MM.1S (cell line): ENCODE measurements around the gene NF2.

Experiments
- DNase-seq: peaks from one replicate; pipeline ENCODE4 v3.0.0-alpha.2; 2015
- H2AFZ ChIP-seq: fragments of 300-600 bp; sonication (generic); 2 replicates; pipeline ENCODE4 v1.6.0; 2016; ENCODE audit warnings: antibody characterized with exemption, low read length
- H3F3A ChIP-seq: fragments of 300-600 bp; sonication (generic); 2 replicates; pipeline ENCODE4 v1.6.1; 2016; ENCODE audit warnings: mild to moderate bottlenecking, antibody characterized with exemption, low read length, moderate library complexity, mixed read lengths; ENCODE audit not compliant: insufficient read depth
- H3K27ac ChIP-seq: fragments of 300-600 bp; sonication (generic); 2 replicates; pipeline ENCODE4 v1.5.1; 2016; ENCODE audit warnings: mild to moderate bottlenecking, low read length
- H3K27me3 ChIP-seq: fragments of 300-600 bp; sonication (generic); replicated peaks from 2 replicates; pipeline ENCODE4 v1.6.0; 2016; ENCODE audit warnings: low read length; ENCODE audit not compliant: insufficient read depth
- H3K36me3 ChIP-seq: fragments of 300-600 bp; sonication (generic); replicated peaks from 2 replicates; pipeline ENCODE4 v1.6.1; 2016; ENCODE audit warnings: mild to moderate bottlenecking, low read length, mixed read lengths; ENCODE audit not compliant: insufficient read depth
- H3K4me1 ChIP-seq: fragments of 300-600 bp; sonication (generic); 2 replicates; pipeline ENCODE4 v1.6.1; 2016; ENCODE audit warnings: low read length, mixed read lengths
- H3K4me2 ChIP-seq: fragments of 300-600 bp; sonication (generic); 2 replicates; pipeline ENCODE4 v1.6.0; 2016; ENCODE audit warnings: low read depth, low read length
- H3K4me3 ChIP-seq: fragments of 300-600 bp; sonication (generic); 2 replicates; pipeline ENCODE4 v1.5.1; 2016; ENCODE audit warnings: low read length, mixed read lengths
- H3K79me2 ChIP-seq: fragments of 300-600 bp; sonication (generic); 2 replicates; pipeline ENCODE4 v1.6.1; 2016; ENCODE audit warnings: mixed run types, low read length, mixed read lengths
- H3K9ac ChIP-seq: fragments of 300-600 bp; sonication (generic); 2 replicates; pipeline ENCODE4 v1.6.1; 2016; ENCODE audit warnings: low read length, mixed read lengths
- H3K9me2 ChIP-seq: fragments of 300-600 bp; sonication (generic); replicated peaks from 2 replicates; pipeline ENCODE4 v1.6.1; 2016; ENCODE audit warnings: mild to moderate bottlenecking, low read length, mixed read lengths; ENCODE audit not compliant: insufficient read depth
- H3K9me3 ChIP-seq: fragments of 300-600 bp; sonication (generic); replicated peaks from 2 replicates; pipeline ENCODE4 v1.6.1; 2016; ENCODE audit warnings: mild to moderate bottlenecking, low read length, mixed read lengths; ENCODE audit not compliant: insufficient read depth
- H4K20me1 ChIP-seq: fragments of 300-600 bp; sonication (generic); 2 replicates; pipeline ENCODE4 v1.6.1; 2016; ENCODE audit warnings: mild to moderate bottlenecking, low read length, moderate library complexity, mixed read lengths; ENCODE audit not compliant: insufficient read depth
- CTCF ChIP-seq: fragments of 300-600 bp; sonication (generic); IDR thresholded peaks from 2 replicates; pipeline ENCODE4 v1.5.1; 2016; ENCODE audit warnings: antibody characterized with exemption, low read length, mixed read lengths
- EZH2 ChIP-seq: fragments of 300-600 bp; sonication (generic); optimal IDR thresholded peaks from 2 replicates; pipeline ENCODE3; 2017; ENCODE audit warnings: low read depth, mild to moderate bottlenecking, antibody characterized with exemption, low read length, mixed read lengths
- EZH2phosphoT487 ChIP-seq: fragments of 300-600 bp; sonication (generic); IDR thresholded peaks from 2 replicates; pipeline ENCODE4 v1.6.1; 2018; ENCODE audit warnings: antibody characterized with exemption, low read length

NF2 gene

GRCh38 chr22:29607426-29607825 is 4.0 kb downstream of the NF2 start:
- no peak overlapping the region for H3K4me2 ChIP-seq

GRCh38 chr22:29609139-29609538 is 5.7 kb downstream of the NF2 start:
- H2AFZ ChIP-seq, result no peak overlapping the region
- no peaks in the 10 kb centered on the region for H3K9me3 ChIP-seq
- no peak overlapping the region for H3K27ac ChIP-seq
- H3K27me3 ChIP-seq, result no peaks in the 10 kb centered on the region
- peaks cover 3% of the 10 kb centered on the region; the same call in 1 of the 2 replicates for H3F3A ChIP-seq
- no peak overlapping the region for H3K9ac ChIP-seq
- H3K36me3 ChIP-seq, result no peaks in the 10 kb centered on the region
- no peak for DNase-seq
- H3K79me2 ChIP-seq, result peaks cover 88% of the 10 kb centered on the region
- H4K20me1 ChIP-seq, result 0 out of 2 replicates have a peak, but pooled peaks cover 2% of the 10 kb centered on the region
- H3K9me2 ChIP-seq, result no peaks in the 10 kb centered on the region
- H3K4me3 ChIP-seq, result no peak overlapping the region
- no peak overlapping the region for H3K4me2 ChIP-seq
- H3K4me1 ChIP-seq, result no peaks in the 10 kb centered on the region
- TF ChIP-seq CTCF (no peak), EZH2phosphoT487 (no peak), EZH2 (no peak)

More at GRCh38 chr22:29607426-29607825, 4.0 kb downstream of the NF2 start:
- H3K9ac ChIP-seq, result no peak overlapping the region
- 0 out of 2 replicates have a peak, but pooled peaks cover 2% of the 10 kb centered on the region for H4K20me1 ChIP-seq
- no peaks in the 10 kb centered on the region for H3K36me3 ChIP-seq
- H3K27ac ChIP-seq, result no peak overlapping the region
- no peak overlapping the region for H3K4me3 ChIP-seq
- no peak for DNase-seq
- no peaks in the 10 kb centered on the region for H3K27me3 ChIP-seq
- peaks cover 3% of the 10 kb centered on the region; the same call in 1 of the 2 replicates for H3F3A ChIP-seq
- H2AFZ ChIP-seq, result no peak overlapping the region
- H3K4me1 ChIP-seq, result no peaks in the 10 kb centered on the region
- no peak for TF ChIP-seq CTCF
- TF ChIP-seq EZH2, result no peak
- no peak for TF ChIP-seq EZH2phosphoT487
- H3K9me3 ChIP-seq, result no peaks in the 10 kb centered on the region
- no peaks in the 10 kb centered on the region for H3K9me2 ChIP-seq
- H3K79me2 ChIP-seq, result peaks cover 83% of the 10 kb centered on the region

GRCh38 chr22:29610780-29611179 is 7.3 kb downstream of the NF2 start:
- no peak overlapping the region for H3K4me3 ChIP-seq
- H3K4me1 ChIP-seq, result no peaks in the 10 kb centered on the region
- no peaks in the 10 kb centered on the region for H3K36me3 ChIP-seq
- H3K9ac ChIP-seq, result no peak overlapping the region
- no peak overlapping the region for H3K4me2 ChIP-seq
- peaks cover 83% of the 10 kb centered on the region for H3K79me2 ChIP-seq
- H2AFZ ChIP-seq, result no peak overlapping the region
- no peaks in the 10 kb centered on the region for H3K9me2 ChIP-seq
- no peaks in the 10 kb centered on the region for H3K27me3 ChIP-seq
- no peaks in the 10 kb centered on the region for H3K9me3 ChIP-seq
- 0 out of 2 replicates have a peak, but pooled peaks cover 2% of the 10 kb centered on the region for H4K20me1 ChIP-seq
- DNase-seq, result no peak
- no peak for TF ChIP-seq CTCF
- no peak for TF ChIP-seq EZH2phosphoT487
- no peak for TF ChIP-seq EZH2
- H3K27ac ChIP-seq, result no peak overlapping the region
- no peaks in the 10 kb centered on the region for H3F3A ChIP-seq
